GM21737 (cell line): ENCODE measurements around the gene CFAP58.

ENCODE experiments used
- ATAC-seq: cut with Tn5 transposase; IDR thresholded peaks from one replicate; pipeline ENCODE4 v1.9.1; 2021; ENCODE audit warnings: mild to moderate bottlenecking, moderate library complexity; ENCODE audit not compliant: unreplicated experiment

CFAP58 gene

DNA sequence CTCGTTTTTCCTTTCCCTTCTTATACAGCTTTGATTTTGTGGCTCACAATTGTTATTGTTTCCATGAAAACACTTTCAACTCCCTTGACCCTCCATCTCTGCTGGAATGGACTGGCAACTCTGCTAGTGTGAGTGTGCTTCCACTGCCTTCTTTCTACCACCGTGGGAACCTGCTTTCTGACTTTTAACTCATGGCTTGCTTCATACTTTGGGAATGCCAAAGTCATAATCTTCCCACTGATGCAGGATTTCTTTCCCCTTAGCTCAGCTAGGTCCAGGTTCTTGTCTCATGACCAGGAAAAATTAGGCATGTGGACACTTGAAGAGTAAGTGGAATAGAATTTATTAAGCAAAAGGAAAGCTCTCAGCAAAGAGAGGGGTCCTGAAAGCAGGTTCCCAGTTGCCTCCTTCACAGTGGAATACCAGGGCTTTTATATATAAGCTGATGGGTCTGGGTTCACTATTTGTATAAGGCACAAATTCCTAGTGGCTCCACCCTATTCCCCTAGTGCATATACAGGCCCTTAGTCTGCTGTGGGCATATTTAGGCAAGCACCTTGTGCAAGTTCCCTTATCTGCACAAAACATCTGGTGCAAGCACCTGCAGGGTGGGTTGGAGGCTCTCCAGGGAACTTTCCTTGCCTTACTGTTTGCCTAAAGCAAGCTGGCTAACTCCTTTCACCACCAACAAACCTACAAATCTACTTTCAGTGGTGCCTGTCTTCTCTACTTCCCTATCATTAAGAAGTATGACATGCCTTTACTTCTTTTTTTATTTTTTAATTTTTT, 119.5 kb downstream of the CFAP58 start:
- no peak for ATAC-seq

DNA sequence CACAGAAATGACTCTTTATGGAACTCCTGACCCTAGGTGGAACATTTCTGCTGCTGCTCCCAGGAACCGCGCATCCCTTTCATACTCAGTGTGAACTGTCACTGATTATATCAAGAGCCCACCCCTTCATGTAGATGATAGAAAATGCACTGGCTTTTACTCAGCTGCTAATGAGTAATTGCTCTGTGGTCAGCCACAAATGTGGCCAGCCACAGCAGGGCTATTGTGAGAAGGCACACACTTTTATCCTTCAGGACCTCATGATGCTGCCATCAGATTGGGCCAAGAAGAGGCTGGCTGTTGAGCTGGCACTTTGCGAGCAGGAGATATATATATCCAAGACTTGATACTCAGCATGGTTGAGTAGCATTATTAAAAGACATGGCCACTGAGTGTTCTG, 124.7 kb downstream of the CFAP58 start:
- ATAC-seq, result no peak

DNA sequence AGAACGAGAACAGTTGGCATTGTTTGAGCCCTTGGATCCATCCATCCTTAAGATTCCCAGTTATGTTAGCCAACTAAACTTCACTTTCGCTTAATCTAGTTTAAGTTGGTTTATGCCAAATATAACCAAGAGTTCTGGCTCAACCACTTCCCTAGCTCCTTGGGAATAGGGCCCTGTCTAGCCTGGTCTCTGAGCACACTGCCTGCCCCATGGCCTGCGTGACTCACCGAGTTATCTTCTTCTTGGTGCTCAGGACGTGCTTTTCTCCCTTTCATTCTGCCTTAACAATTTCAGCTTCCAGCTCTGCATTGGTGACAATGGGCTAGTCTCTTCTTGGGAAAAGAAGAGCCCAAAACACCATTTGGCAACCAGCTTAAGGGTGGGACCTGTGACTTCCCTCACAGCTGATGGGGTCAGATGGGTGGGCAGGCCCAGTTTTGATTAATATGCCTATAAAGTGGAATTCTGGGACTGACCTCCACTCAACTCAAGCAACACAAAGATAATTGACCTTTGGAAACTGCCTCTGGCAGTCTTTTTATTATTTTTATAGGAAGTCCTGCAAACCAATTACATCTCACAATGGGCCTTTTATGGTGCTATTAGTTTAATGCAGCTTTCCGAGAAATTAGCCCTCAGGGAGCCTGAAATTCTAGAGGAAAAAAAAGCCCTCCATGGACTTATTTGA, 126.4 kb downstream of the CFAP58 start:
- ATAC-seq, result no peak

DNA sequence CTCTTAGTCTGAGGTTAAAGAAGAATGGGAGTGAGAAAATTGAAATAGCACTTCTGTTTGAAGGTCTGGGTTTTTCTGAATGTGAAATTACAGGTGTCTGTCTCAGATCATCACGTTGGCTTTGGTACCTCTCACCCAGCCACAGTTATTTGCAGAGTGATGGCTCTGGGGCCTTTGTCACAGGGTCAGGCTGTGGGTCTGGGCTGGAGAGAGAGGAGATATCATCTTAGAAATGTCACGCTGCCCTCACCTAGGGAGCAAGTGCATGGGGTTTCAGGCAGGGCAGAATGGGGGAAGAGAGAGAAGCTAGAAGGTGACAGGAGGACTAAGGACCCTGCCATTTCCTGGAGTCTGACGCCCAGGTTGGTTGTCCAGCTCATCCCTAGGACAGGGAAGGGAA, 127.2 kb downstream of the CFAP58 start:
- ATAC-seq, result no peak

DNA sequence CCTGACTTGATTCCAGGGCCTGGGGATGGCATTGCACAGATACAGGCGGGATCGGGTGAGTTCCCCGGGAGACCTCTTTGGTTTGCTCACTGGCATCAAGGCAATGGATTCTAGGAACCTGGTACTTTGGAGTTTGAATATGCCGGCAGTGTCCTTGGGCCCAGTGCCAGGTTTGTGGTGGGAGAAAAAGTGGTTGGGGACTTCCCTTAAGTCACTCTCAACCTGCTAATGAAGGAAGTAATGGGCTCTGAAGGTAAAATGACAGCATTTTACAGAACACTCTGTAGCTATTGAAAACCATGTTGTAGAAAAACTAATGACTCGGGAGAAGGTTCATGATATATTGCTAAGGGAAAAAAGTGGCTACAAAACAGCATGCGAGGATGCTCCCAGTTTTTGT, 129.9 kb downstream of the CFAP58 start:
- ATAC-seq, result no peak

DNA sequence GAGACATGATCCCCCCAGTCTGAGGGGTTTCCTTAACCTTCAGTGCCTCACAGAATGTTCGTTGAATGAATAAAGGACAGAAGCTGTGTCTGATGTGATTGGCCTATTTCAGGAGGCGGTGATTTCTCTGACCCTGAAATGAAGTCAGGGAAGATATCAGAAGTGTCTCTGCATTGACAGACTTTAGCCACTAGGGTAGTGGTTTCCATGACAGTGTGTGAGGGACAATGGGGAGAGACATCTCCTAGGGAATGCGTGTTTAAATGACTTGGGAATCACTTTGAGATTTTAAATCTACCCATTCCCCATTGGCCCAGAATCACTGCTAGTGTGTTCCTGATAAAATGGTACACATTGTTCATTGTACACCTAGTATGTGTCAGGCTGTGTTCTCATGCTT, 132.0 kb downstream of the CFAP58 start:
- no peak for ATAC-seq

DNA sequence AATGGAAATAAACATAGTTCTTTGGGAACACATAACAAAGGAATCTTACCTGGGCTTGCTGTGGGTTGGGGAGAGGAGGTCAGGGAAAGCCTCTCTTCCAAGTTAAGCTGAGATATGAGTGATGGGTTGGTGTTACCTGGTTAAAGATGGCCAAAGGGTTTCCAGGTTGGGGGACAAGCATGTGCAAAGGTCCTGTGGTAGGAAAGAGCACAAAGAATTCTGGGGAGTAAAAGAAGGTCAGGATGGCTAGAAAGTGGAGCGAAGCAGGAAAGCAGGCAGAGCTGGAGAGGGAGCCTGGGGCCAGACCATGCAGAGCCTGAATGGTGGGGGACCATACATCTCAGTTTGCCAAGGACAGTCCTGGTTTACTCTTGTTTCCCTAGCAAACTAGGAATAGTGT, 133.2 kb downstream of the CFAP58 start:
- no peak for ATAC-seq

DNA sequence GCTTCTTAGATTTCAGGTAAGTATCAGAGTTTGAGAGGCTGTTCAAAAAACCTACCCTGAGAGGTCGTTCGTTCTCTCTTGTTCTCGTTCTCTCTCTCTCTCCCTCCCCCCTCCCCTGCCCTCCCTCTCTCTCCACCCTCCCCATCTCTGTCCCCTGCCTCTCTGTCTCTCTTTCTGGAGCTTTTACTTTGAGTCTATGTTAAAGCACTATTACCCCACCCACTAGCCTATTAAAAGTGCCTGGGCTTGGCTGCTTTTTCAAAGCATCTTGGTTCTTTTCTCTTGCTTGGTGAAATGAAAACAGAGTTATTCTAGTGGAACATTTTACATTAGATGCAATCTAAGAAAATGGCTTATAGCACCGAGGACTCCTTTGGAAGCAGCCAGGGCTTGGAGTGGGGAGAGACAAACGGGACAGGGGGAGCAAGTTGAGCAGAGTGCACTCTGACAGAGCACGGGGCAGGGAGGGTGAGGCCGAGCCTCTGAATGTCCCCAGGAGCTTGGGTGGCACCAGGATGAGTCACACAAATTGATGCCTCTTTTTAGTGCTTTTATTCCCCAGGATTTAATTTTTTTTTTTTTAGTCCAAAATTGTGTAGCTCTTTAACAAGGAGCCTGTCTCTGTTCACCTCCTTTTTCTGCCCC, 134.3 kb downstream of the CFAP58 start:
- no peak for ATAC-seq

DNA sequence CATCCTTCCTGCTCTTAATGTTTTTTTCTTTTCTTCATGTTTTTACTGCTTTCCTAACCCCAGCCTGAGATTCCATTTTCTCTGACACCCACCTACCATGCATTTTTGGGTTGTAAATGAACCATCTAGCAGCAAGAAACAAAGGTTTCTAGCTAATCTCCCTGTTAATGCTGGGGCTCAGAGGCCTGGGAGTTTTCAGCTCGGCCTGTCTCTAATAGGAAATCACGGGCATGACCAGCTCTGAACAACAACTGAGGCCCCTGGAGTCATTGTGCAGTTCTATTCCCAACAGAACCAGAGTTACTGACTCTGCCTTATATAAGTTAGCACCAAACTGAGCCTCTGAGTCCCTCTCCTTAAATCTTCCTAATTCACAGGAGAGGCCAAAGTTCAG, 134.8 kb downstream of the CFAP58 start:
- no peak for ATAC-seq

DNA sequence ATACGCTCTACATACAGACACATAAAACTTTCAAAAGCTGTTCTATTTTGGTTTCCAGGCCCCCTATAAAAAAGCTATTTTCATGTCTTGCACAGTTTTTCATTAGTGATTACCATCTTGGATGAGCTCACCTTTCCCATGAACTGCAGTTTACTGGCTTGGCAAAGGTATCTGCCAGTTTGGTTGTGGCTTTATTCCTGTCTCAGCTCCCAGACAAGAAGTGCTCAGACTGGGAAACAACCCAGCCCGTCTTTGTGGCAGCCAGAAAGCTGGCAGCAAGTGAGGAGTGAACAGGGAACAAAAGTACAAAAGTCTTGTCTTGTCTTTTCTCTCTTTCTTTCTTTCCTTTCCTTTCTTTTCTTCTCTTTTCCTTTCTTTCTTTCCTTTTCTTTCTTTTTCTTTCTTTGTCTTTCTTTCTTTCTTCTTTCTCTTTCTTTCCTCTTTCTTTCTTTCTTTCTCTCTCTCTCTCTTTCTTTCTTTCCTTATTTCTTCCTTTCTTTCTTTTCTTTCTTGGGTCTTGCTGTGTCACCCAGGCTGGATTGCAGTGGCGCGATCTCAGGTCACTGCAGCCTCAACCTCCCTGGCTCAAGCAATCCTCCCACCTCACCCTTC, 138.8 kb downstream of the CFAP58 start:
- no peak for ATAC-seq

DNA sequence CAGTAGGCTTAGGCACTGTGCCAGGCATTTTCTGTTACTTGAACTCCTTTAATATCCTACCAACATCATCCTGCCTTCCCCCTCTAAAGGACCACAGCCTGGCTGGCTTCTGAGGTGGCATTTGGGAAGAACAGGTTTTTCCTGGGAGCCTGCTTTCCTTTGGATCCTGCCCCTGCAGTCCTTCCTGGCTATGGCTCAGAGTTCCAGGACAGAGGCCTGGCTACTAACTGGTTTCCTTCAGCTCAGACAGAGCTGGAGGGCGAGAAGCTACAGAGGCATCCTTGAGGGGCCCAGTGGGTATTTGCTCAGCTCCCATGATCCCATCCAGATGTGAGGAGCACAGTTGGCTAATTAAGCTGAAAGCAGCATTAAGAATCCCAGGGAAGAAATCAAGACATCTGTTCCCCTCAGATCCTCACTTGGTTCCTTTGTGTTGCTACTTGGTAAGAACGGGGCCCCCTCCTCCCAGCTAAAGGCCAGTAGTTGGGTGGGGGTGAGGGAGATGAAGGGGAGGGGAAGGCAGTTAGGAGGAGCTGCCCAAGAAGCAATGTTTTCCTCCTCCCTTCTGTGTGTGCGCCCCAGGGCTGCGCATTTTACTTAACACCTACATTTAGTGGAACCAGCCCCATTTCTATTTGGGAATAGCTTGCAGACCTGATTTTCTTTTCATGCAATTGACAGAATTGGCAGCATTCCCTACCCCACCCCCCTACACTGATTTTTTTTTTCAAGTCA, 144.9 kb downstream of the CFAP58 start:
- no peak for ATAC-seq

DNA sequence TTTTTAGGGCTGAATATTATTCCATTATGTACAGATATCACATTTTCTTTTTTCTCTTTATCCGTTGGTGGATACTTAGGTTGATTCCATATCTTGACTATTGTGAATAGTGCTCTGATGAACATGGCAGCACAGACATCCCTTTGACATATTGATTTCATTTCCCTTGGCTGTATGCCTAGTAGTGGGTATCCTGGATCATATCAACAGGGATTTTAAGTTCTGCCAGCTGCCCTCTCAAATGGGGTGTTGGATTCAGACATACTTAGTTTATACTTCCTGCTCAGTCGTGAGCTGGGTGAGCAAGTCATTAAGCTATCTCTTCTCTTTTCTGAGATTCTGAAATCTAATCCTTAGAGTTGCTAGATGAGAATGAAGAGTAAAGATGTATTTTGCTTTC, 147.8 kb downstream of the CFAP58 start:
- ATAC-seq, result no peak

DNA sequence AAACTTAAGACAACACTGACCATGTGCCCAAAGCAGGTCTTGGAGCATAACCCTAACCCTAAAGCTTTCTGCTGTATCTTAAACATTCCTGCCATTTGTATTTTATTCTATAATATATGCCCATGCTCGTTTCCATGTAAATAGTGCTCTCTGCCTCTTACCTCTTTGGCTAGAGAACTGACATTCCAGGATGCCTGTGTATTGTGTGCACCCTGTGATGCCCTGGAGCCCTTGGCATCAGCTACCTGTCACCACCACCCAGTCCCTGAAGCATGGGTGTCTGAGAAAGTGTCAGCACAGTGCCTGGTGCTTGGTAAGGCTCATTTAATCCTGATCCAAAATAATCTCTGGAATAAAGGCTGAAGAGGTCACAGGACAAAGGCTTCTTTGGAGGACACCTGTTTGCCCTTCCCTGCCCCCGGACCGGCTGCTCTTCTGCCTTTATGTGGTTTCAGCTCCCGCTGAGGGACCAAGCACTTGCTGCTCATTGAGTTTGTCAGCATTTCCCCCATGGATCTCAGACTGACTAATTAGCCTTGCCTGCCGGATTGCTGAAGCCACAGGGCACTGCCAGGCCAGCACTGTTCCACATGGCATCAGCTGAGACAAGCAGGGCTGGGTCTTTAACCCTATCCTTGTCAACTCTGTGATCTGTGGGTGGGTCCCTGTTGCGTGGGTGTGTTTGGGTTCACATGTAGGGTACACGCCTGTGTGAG, 148.4 kb downstream of the CFAP58 start:
- no peak for ATAC-seq

DNA sequence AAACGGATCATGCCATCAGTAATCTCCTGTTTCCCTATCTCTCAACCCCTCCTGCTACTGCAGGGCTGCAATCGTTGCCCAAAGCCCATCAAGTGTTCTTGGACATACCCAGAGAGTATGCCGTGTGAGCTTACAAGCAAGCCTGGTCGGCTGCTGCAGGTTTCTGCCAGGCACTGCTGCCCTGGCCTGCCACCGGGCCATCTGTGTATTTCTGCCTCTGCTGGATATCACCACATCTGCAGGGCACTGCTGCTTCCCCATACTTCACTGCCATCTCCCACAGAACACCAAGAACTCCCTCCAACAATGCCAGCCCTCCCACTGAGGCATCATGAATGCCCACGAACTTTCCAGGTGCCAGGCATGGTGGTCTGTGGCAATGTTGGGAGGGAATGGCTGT, 149.3 kb downstream of the CFAP58 start:
- no peak for ATAC-seq
